PC-9 (cell line): ENCODE data around the gene C5orf22. TPM values are rescaled to one million over a fixed set of nuclear protein-coding genes. Genes with fewer than 3 reads are reported as not detected.

ENCODE experiments used
- BruUV-seq: library from RNA; stranded (reverse); fragments of 400-500 nt; replicated peaks from 2 replicates; lab custom pipeline; 2021; lab: Mats Ljungman, UMichigan
- CTCF ChIA-PET: fragments of 300-600 bp; sonication (Branson Sonifier 250); formaldehyde crosslinking; loops from one replicate; lab custom pipeline; 2022; ENCODE audit warnings: antibody characterized with exemption; lab: Charles Lee
- POLR2A ChIA-PET: fragments of 300-600 bp; sonication (Branson Sonifier 250); formaldehyde crosslinking; loops from one replicate; lab custom pipeline; 2022; ENCODE audit warnings: antibody characterized with exemption; ENCODE audit not compliant: unreplicated experiment; lab: Charles Lee
- DNase-seq, 2 experiments: peaks; one replicate each; pipeline versions ENCODE4 v3.0.0 to v3.0.0-alpha.2; 2015 to 2022; ENCODE audit warnings: mixed read lengths in 1 of 2
- H2AFZ ChIP-seq: fragments of 200-600 bp; sonication (generic); 2 replicates; pipeline ENCODE4 v1.8.1; 2017; ENCODE audit warnings: antibody characterized with exemption
- H3F3A ChIP-seq: fragments of 200-600 bp; sonication (generic); 2 replicates; pipeline ENCODE4 v1.8.1; 2017; ENCODE audit warnings: antibody characterized with exemption, mild to moderate bottlenecking, low read depth; ENCODE audit not compliant: insufficient read depth
- H3K27ac ChIP-seq: fragments of 200-600 bp; sonication (generic); 2 replicates; pipeline ENCODE4 v1.6.1; 2016; ENCODE audit warnings: mixed run types
- H3K27me3 ChIP-seq: fragments of 200-600 bp; sonication (generic); 2 replicates; pipeline ENCODE4 v1.6.1; 2016; ENCODE audit warnings: low read depth, mixed run types; ENCODE audit not compliant: insufficient read depth
- H3K36me3 ChIP-seq: fragments of 200-600 bp; sonication (generic); 2 replicates; pipeline ENCODE4 v1.6.1; 2016; ENCODE audit warnings: low read depth, mixed run types
- H3K4me1 ChIP-seq: fragments of 200-600 bp; sonication (generic); replicated peaks from 2 replicates; pipeline ENCODE4 v1.6.1; 2016; ENCODE audit warnings: mixed run types; ENCODE audit not compliant: insufficient read depth
- H3K4me2 ChIP-seq: fragments of 200-600 bp; sonication (generic); 2 replicates; pipeline ENCODE4 v1.6.1; 2017; ENCODE audit warnings: mixed run types
- H3K4me3 ChIP-seq: fragments of 200-600 bp; sonication (generic); 2 replicates; pipeline ENCODE4 v1.6.1; 2016; ENCODE audit warnings: mixed run types
- H3K79me2 ChIP-seq: fragments of 200-600 bp; sonication (generic); 2 replicates; pipeline ENCODE4 v1.6.1; 2017; ENCODE audit warnings: low read depth, mixed run types
- H3K9me2 ChIP-seq: fragments of 200-600 bp; sonication (generic); 2 replicates; pipeline ENCODE4 v1.8.1; 2017; ENCODE audit warnings: mild to moderate bottlenecking; ENCODE audit not compliant: insufficient read depth
- H3K9me3 ChIP-seq: fragments of 200-600 bp; sonication (generic); 2 replicates; pipeline ENCODE4 v1.8.1; 2016; ENCODE audit warnings: low read depth; ENCODE audit not compliant: insufficient read depth
- H4K20me1 ChIP-seq: fragments of 200-600 bp; sonication (generic); 2 replicates; pipeline ENCODE4 v1.8.1; 2017; ENCODE audit not compliant: insufficient read depth
- EZH2 ChIP-seq: fragments of 200-600 bp; sonication (generic); IDR thresholded peaks from 2 replicates; pipeline ENCODE4 v1.8.0; 2017; ENCODE audit warnings: antibody characterized with exemption, low read depth
- intact Hi-C: fragments of 100-400 bp; cut with micrococcal nuclease; formaldehyde crosslinking; loops from one replicate; pipeline ENCODE4 v1.10.0; 2022; ENCODE audit not compliant: unreplicated experiment
- total RNA-seq: library from RNA; stranded (reverse); gene quantifications from 2 replicates; pipeline ENCODE4 v1.2.3, GENCODE V29; 2021
- TF ChIP-seq, protein P1 (sequence below): fragments of 200-600 bp; sonication (generic); conservative IDR thresholded peaks from 2 replicates; pipeline ENCODE4 v1.6.1; 2017; ENCODE audit warnings: mixed run types, antibody characterized with exemption, mild to moderate bottlenecking, moderate library complexity

Gene C5orf22
- total RNA-seq, 1 experiment from 2014 or later: 46.7 TPM

DNA sequence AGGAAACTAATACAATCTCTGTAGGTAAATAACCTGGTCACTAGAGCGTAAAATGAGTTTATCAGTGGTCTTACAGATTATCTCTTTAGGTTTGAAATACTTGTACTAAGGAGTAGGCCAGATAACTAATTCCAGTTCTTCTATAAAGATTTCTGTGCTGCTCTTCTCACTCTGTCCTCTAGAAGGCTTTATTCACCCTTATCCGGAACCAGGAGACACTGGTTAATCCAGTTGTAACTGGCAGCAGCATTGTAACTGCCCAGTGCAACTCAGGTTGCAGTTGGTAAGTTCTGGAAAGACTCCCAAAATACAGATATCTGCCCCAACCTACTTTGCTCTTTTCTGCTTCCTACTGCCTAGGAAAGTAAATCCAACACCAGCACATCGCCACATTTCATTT is 19.8 kb downstream of the C5orf22 start:
- H3K36me3 ChIP-seq: 0 out of 2 replicates have a peak, but pooled peaks cover 4% of the 10 kb centered on the region

DNA sequence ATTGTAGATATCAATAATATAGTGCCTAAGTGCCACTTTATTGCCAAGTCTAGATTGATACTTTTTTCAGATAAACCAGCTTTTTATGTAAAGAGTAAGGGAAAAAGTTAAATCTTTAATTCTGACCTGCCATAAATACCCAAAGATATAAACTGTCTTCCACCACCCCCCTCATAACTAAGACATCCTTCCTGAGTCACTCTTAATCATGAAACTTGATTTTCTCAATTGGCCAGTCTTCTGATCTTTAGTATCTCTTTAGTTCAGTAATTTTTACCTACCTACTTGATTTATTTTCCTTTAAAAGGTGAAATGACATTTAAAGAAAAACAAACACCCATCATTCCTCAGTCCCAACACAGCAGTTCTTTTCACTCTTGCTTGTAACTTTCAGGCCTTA is 21.8 kb downstream of the C5orf22 start:
- DNase-seq: no peak
- Histone ChIP-seq H3K36me3 (0 out of 2 replicates have a peak, but pooled peaks cover 4% of the 10 kb centered on the region), H3K4me1 (no peaks in the 10 kb centered on the region), H3F3A (no peaks in the 10 kb centered on the region), H3K9me2 (no peaks in the 10 kb centered on the region), H2AFZ (no peak overlapping the region), H3K27me3 (no peaks in the 10 kb centered on the region), H4K20me1 (no peaks in the 10 kb centered on the region), H3K4me2 (no peak overlapping the region), H3K27ac (no peak overlapping the region), H3K79me2 (no peaks in the 10 kb centered on the region), H3K4me3 (no peak overlapping the region), H3K9me3 (no peaks in the 10 kb centered on the region)
- TF ChIP-seq, protein P1, sequence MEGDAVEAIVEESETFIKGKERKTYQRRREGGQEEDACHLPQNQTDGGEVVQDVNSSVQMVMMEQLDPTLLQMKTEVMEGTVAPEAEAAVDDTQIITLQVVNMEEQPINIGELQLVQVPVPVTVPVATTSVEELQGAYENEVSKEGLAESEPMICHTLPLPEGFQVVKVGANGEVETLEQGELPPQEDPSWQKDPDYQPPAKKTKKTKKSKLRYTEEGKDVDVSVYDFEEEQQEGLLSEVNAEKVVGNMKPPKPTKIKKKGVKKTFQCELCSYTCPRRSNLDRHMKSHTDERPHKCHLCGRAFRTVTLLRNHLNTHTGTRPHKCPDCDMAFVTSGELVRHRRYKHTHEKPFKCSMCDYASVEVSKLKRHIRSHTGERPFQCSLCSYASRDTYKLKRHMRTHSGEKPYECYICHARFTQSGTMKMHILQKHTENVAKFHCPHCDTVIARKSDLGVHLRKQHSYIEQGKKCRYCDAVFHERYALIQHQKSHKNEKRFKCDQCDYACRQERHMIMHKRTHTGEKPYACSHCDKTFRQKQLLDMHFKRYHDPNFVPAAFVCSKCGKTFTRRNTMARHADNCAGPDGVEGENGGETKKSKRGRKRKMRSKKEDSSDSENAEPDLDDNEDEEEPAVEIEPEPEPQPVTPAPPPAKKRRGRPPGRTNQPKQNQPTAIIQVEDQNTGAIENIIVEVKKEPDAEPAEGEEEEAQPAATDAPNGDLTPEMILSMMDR: no peak
- TF ChIP-seq EZH2: no peak
- ChIA-PET POLR2A (no interaction called here), CTCF (no interaction called here)
- no TSS peak for BruUV-seq
- intact Hi-C loops: no loop called here

More for the DNA sequence above, 19.8 kb downstream of the C5orf22 start:
- H3K27me3 ChIP-seq: no peaks in the 10 kb centered on the region
- TF ChIP-seq EZH2: no peak
- TF ChIP-seq, protein P1: no peak
- no peak overlapping the region for H2AFZ ChIP-seq
- no peaks in the 10 kb centered on the region for H3K4me1 ChIP-seq
- no peaks in the 10 kb centered on the region for H3F3A ChIP-seq
- ChIA-PET CTCF (no interaction called here), POLR2A (no interaction called here)
- H3K4me3 ChIP-seq: no peak overlapping the region
- no peak overlapping the region for H3K27ac ChIP-seq
- no peak overlapping the region for H3K4me2 ChIP-seq
- H3K9me2 ChIP-seq: no peaks in the 10 kb centered on the region
- no peaks in the 10 kb centered on the region for H3K79me2 ChIP-seq
- no TSS peak for BruUV-seq
- intact Hi-C loops: no loop called here
- no peaks in the 10 kb centered on the region for H3K9me3 ChIP-seq
- no peaks in the 10 kb centered on the region for H4K20me1 ChIP-seq
- no peak for DNase-seq

DNA sequence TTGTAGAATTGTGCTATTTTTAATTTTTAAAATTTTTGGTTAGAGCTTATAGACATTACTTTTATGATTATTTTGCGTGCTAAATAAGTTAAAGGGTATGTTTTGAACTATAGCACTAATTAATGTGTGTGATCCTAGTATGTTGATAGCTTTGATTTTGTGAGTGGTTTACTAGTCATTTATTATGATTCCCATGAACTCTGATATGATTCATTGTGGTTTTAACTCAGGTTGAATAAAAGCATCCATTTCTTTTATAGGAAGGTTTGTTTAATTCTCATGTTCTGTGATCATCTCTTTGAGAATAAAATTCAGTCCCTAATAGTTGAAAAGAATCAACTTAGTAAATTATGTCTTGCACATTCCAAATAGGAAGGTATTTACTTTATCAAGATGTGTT is 22.5 kb downstream of the C5orf22 start:
- Histone ChIP-seq H3K9me2 (no peaks in the 10 kb centered on the region), H3K36me3 (0 out of 2 replicates have a peak, but pooled peaks cover 4% of the 10 kb centered on the region), H4K20me1 (no peaks in the 10 kb centered on the region), H3K4me1 (no peaks in the 10 kb centered on the region), H3K4me3 (no peak overlapping the region), H3K9me3 (no peaks in the 10 kb centered on the region), H2AFZ (no peak overlapping the region), H3F3A (no peaks in the 10 kb centered on the region), H3K79me2 (no peaks in the 10 kb centered on the region), H3K27me3 (no peaks in the 10 kb centered on the region), H3K4me2 (no peak overlapping the region), H3K27ac (no peak overlapping the region)
- POLR2A ChIA-PET: no interaction called here
- no TSS peak for BruUV-seq
- CTCF ChIA-PET: no interaction called here
- DNase-seq: no peak
- TF ChIP-seq EZH2: no peak
- TF ChIP-seq, protein P1: no peak
- intact Hi-C loops: no loop called here
